HG03521 (cell line): Measurements from ENCODE around the gene ADRM1.

ENCODE experiments used
- ATAC-seq: cut with Tn5 transposase; IDR thresholded peaks from one replicate; pipeline ENCODE4 v1.9.1; 2021; ENCODE audit warnings: mild to moderate bottlenecking, moderate library complexity; ENCODE audit not compliant: unreplicated experiment

ADRM1 gene

DNA sequence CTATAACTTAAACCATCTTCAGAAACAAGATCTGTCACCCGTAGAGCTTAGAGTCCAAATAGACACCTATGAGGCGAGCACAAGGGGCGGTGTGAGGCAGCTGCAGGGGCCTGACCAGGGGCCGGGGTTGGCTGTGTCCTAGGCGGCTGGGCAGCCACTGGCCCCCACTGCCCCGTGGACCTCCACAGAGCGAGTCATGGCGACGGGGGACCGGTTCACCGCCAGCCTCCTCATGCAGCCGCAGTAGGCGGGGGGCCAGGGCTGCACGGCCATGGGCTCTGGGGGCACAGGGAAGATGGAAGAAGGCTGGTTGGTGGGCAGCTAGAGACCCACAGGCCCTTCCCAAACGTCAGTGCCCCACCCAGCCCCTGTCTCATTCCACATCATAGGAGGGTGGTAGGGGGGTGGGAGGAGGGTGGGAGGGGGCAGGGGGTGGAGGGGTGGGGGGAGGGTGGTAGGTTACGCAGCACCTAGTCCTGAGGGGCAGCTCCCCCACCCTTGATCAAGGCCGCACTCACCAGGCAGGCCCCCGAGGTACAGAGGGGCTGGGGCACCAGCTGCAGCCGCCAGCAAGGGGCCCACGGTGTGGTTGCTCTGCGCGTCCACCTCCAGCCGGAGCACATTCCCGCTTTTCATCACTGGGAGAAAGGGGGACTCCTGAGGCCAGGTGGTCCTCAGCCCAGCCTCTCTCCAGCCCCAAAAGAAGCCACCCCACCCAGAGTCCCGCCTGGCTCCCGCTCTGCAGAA, 6.6 kb downstream of the ADRM1 start:
- no peak for ATAC-seq

DNA sequence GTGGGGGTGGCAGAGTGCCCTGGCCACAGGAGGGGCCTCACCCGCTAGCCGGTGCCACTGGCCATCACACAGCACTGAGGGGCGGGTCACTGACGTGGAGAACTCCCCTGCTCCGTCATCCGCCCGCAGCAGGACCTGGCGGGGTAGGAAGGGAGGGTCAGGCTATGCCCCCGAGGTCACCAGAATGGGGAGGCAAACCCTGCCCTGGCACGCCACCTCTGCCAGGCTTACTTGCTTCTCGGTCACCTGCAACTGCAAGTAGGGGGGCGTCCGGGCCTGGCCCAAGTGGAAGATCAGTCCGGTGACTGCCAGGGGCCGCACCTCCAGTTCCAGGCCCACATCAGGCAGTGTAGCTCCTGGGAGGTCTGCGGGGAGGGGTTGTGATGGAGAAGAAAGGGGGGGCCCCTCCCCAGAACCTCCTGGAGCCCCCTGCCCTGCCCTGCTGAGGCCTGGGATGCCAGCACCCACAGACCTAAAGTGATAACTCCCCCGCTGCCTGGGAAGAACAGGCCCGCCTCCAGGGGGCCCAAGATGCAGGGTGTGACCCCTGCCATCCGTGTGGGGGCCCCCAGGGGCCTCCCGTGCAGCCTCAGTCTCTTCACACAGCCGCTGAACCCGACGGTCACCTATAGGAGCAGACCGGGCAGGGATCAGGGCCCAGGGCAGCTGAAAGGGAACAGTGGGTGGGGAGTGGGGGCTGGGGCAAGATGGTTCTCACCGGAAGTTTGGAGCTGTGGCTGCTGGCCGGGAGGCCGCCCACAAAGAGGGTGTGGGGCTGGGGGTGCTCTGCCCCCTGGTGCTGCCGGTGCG, 7.4 kb downstream of the ADRM1 start:
- no peak for ATAC-seq

DNA sequence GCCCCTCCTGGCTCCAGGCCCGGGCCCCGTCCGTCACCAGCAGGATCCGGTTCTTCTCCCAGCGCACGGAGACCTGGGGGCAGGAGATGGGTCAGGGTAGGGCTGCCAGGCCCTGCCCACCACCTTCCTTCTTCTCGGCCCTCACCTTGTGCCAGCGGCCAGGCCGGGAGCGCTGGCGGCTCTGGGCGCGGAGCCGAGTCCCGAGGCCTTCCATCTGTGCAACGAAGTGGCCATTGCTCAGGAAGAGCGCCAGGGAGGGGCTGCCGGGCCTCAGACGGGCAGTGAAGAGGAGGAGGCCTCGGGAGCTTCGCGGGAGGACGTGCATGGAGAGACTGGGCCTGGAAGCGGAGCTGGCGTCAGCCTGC, 7.9 kb downstream of the ADRM1 start:
- ATAC-seq = no peak

DNA sequence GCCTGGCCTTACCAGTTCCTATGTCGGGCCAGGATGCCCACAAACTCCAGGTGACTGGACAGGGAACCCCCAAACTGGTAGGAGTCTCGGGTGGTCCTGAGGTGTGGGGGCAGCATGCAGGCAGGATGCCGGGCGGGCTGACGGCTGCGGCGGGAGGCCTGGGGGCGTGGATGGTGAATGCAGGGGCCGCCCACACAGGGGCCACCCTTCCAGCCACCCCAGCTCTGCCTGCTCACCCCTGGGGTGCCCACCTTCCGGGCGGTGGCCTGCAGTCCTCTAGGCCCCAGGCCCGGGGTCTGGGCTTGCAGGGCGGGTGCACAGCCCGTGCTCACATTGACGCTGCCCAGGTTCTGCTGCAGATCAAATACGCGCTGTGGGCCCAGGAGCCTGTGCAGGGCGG, 8.4 kb downstream of the ADRM1 start:
- no peak for ATAC-seq

DNA sequence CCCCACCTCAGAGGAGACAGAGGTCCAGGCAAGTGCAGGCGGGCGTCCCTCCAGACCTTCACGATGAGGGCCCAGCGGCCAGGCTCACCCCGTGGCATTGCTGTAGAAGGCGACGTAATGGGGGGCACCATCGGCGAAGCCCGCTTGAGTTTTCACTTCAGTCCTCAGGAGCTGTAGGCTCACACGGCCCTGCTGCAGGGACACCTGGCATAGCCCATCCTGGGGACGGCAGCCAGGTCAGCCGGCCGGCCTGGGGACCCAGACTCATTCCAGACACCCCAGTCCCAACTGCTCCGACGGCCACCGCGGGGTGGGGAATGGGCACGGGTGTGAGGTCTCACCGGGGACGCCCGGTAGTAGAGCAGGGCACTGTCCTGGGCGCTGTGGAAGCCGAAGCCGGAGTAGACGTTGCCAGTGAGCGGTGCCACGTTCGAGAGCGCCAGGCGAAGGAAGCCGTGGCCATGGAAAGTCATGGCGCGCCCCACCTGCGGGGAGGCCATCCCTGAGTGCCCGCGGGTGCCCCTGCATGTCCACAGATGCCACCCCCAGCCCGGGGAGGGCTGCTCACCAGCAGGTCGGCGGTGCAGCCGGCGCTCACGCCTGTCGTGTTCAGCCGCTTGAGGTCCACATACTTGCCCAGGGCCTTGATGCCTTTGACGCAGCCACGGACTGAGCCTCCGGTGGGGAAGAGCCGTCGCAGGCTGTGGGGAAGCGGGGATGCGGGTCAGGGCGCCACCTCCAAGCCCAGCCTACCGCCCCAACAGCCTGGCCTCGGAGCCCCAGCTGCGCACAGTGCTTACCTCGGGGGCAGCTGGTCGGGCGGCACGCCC, 9.2 kb downstream of the ADRM1 start:
- no peak for ATAC-seq

DNA sequence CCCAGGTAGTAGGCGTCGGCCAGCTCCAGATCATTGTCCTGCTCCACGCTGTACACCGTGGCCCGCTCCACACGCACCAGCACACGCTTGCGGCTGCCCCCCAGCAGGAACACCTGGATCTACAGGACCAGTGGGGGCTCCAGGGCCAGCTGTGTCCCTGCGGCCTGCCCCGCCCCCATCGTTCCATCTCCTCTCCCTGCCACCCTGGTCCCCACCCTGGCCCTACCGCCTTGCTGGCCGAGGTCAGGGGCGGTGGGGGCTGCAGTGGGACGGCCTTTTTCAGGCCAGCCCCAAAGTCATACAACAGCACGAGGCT, 9.8 kb downstream of the ADRM1 start:
- ATAC-seq = no peak

DNA sequence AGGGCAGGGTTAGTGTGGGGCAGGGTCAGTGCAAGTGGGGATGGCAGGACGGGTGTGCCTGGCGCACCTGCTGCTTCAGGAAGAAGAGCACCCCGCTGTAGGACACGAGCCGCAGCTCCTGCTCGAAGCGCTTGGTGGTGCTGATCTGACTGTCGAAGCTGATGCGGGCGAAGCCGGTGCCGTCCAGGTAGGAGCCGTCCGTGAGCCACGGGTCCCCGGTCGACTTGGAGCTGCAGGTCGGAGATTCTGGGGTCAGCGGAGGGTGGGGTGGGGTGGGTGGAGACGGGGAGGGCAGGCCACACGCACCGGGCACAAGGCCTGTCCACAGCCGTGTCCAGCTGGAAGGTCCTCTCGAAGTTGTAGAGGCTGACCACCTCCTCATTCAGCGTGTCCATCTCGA, 10.2 kb downstream of the ADRM1 start:
- no peak for ATAC-seq

DNA sequence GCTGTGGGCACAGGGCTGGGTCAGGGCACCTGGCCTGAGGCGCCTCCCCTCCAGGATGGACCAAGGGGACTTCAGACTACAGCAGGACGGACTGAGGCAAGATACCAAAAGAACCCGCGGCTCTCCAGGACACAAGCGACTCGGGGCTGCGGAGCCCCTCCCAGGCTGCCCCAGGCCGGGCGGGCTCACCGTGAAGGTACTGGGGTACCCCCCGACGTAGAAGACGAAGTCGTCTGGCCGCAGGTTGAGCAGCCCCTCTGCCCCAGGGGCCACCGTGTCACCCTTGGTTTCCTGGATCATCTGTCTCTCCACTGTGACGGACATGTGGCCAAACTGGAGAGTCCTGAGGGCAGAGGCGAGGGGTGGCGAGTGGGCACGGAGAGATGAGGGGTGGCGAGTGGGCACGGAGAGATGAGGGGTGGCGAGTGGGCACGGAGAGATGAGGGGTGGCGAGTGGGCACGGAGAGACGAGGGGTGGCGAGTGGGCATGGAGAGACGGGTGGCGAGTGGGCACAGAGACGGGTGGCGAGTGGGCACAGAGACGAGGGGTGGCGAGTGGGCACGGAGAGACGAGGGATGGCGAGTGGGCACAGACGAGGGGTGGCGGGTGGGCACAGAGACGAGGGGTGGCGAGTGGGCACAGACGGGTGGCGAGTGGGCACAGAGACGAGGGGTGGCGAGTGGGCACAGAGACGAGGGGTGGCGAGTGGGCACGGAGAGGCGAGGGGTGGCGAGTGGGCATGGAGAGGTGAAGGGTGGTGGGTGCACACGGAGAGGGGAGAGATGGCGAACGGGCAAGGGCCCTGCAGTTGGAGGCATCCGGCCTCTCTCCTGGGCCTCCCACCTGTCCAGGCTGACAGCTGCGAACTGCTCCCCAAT, 10.9 kb downstream of the ADRM1 start:
- ATAC-seq = no peak

DNA sequence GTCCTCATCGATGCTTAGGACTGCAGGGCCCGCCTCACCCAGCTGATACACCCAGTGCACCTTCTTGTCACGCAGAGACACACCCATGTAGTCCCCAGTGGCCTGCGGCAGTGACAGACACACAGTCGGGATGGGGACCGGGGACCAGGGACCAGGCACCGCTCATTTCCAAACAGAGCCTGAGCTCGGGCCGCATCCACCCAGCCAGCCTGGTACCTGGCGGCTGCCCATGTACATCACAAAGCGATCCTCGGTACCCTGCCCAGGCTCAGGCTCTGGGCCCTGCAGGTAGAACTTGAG, 11.5 kb downstream of the ADRM1 start:
- ATAC-seq = no peak

DNA sequence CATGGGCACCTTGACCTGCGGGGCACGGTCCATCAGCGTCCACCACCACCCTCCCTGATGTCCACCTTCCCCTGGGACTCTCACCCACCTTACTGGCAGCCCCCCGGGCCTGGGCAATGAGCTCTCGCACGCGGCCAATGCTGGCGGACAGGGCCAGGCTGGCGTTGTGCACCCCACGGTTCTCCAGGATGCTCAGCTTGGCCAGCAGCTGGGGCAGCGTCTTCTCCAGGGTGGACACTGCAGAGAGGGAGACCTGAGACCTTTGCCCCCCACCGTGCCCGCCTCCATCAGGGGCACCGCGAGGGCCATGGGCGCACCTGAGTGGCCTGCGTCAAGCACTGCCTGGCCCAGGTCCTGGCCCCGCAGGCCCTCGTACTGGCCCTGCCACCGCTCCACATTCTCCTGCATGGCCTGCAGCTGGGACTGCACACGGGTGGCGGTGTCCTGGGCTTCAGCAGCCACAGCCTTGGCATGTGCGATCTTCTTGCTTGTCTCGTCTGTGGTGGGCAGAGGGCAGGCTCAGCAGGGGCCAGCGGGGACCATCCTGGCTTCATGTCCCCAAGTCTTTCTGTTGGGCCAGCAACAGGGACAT, 12.0 kb downstream of the ADRM1 start:
- ATAC-seq = no peak

DNA sequence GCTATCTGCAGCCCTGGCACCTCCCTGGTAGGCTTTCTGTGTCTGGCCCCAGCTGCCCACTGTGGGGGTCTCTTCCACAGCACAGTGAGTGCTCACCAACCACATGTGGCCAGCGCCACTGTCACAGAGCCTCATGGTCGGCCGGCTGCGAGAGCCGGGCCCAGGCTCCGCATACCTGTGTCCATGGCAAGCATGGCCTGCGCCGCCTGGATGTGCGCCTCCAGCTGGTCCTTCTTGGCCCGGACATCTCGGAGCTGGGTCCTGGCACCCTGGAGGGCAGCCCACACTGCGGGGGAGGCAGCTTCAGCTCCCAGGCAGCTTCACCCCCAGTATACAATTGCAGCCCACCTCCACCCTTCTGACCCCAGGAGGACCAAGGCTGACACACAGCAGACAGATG, 13.0 kb downstream of the ADRM1 start:
- no peak for ATAC-seq

DNA sequence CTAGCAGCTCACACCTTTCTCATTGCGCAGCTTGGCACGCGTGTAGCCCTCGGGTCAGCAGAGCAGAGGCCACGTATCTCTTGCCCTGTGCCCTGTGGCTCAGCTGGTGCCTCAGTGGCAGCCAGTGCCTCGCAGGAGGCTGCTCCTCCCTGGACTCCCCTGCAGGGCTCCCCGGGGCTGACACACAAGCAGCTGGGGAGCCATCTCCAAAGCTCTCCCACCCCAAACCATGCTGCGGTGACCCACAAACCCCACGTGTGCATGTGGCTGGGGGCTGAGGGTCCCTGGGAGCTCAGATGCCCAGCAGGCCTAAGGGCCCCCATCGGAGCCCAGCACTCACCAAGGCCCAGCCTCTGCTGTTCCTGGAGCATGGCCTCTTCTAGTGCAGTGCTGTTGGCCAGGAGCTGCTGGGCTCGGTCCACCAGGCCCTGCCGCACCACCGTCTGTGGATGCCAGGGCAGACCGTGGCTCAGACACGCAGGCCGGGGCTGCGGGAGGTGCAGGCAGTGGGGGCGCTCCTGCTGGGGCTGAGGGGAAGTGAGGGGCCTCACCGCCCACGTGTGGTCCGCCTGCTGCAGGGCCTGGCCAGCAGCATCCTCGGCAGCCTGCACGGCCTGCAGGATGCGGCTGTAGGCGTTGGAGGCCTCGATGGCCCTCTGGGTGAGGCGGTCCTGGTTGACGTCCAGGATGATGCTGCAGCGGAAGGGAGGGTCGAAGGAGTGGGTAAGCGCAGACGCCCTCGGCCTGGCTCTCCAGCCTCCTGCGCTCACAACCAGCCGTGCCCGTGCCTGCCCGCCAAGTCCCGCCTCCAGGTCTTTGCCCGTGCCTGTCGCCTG, 13.8 kb downstream of the ADRM1 start:
- no peak for ATAC-seq

DNA sequence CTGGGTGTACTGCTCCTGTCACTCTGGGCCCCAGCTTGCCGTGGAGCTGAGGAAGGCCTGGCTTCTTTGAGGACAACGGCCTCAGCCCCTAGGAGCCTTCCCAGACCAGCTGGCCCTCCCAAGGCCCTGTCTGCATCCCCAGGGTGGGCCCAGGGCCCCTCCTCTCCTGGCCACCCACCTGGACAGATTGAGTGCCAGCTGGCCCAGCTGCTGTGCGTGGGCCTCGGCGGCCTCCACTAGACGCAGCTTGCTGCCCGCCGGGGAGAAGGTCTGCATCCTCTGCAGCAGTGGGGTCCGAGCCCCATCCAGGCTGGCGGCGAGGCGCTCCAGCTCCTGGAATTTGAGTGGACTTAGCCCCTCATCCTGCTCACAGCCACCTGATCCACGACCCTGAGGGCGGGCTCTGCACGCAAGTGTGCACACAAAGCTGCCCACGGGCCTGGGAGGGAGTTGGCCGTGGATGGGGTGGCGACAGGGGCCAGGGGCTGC, 14.4 kb downstream of the ADRM1 start:
- ATAC-seq = no peak

DNA sequence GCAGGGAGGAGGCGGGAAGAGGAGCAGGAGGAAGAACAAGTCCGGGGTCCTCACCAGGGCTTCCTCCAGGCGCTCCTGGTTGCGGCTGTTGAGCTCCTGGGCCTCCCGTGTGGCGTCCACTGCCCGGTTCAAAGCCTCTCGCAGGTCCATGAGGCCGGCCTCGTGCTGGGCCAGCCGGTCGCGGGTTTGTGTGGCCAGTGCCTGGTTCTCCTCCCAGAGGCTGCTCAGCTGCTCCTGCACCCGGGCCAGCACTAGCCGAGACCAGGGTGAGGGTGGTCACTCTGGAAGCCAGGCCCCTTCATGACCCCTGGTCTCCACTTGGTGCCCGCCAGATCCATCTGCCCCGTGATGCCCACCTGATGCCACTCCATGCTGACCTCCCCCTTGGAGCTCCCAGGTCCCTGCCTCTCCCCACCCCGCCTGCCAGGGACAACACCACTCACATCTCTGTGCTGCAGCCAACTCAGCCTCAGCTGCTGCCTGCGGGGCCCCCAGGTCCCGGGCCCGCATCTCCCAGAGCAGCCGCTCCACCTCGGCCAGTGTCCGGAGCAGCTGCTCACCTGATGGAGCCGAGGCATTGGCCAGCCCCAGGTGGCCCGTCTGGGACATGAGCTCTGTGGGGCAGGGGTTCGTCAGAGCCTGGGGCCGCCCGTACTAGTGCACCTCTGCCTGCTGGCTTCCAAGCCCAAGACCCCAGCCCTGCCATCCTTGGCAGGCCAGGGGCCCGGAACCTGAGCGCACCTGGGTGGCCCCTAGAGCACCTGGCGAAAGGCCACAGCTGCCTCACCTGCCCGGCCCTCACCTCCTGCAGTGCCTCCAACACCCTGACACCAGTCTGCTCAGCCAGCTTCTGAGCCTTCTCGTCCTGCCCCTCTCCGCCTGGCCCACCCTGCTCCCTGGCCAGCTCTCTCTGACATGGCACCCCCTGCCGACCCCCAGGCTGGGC, 15.9 kb downstream of the ADRM1 start:
- no peak for ATAC-seq

DNA sequence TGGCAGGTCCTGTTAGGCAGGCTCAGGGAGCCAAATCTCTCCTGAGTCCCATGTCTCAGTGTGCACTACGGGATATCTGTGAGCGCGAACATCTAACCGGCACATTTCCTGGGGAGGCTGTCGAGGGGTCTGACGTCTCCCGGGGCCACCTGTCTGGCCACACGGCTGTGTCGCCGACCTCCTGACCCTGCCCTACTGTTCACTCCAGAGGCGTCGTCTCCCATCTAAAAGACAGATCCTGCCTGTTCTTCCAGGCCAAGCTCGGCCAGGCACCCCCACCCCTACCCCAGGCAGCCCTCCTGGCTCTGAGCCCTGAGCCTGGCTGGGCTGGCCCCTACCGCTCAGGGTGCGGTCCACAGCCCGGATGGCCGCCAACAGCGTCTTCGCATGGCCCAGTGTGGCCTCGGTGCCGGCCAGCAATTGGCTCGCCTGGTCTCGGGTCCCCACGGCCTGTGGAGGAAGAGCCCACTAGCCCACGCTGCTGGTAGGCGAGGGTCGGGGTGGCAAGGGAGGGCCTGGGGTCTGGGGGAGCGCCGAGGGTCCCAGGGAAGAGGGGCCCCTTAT, 16.6 kb downstream of the ADRM1 start:
- no peak for ATAC-seq

DNA sequence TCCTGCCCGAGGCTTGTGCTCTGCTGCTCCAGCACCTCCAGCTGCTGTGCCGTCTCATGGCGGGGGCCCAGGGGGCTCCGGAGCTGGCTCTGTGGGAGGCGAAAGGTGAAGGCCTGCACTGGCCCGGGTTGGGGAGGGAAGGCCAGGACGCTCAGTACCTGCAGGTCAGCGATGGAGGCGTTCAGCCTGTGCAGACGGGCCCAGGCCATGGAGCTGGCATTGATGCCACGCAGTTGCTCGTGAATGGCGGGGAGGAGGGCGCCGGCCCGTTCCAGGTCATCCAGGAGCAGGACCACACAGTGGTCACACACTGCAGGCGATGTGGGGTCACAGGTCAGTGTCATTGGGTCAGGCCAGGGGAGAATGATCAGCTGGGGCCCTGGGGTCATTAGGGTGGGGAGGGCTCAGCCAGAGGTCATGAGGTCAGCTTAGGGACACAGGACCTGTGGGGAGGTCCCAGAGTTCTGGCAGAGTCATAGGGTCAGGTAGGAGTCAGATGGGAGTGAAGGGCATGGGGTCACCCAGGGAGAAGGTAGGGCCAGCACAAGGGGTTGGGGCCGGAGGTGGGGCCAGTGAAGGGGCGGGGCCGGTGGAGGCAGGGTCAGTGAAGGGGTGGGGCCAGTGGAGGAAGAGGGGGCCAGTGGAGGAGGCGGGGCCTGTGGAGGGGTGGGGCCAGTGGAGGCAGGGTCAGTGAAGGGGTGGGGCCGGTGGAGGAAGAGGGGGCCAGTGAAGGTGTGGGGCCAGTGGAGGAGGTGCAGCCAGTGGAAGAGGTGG, 18.0 kb downstream of the ADRM1 start:
- ATAC-seq = no peak

DNA sequence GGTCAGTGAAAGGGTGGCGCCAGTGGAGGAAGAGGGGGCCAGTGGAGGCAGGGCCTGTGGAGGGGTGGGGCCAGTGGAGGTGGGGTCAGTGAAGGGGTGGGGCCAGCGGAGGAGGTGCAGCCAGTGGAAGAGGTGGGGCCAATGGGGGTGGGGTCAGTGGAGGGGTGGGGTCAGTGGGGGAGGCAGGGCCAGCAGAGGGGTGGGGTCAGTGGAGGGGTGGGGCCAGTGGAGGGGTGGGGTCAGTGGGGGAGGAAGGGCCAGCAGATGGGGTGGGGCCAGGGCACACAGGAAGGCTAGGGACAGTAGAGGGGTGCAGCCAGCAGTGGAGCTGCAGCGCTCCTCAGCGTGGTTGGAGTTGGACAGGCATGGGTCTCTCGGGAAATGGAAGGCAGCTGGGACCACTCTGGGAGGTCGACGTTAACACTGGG, 18.7 kb downstream of the ADRM1 start:
- no peak for ATAC-seq
